HepG2 (cell line): ENCODE measurements around the gene PYGB. TPM values are rescaled to one million over a fixed set of nuclear protein-coding genes. Genes with fewer than 3 reads are reported as not detected.

Experiments used
- ATAC-seq: fragments of 200-7000 bp; cut with Tn5 transposase; 3 replicates; pipeline ENCODE4 v1.9.1; 2020; ENCODE audit warnings: mild to moderate bottlenecking, moderate library complexity
- BruUV-seq: library from RNA; stranded (reverse); fragments of 400-500 nt; replicated peaks from 2 replicates; lab custom pipeline; 2021; lab: Mats Ljungman, UMichigan
- CTCF ChIA-PET: fragments of 300-600 bp; formaldehyde crosslinking; extraction: SDS; loops from one replicate; lab custom pipeline; 2021; ENCODE audit warnings: low total read pairs, inconsistent platforms, low intra/inter-chr PET ratio; lab: Yijun Ruan, JAX
- POLR2A ChIA-PET: fragments of 350-600 bp; sonication (Branson Sonifier 250); formaldehyde crosslinking; loops from one replicate; lab custom pipeline; 2020; ENCODE audit warnings: antibody characterized with exemption, inconsistent platforms; lab: Yijun Ruan, JAX
- DNase-seq: peaks from one replicate; pipeline ENCODE4 v3.0.0-alpha.2; 2015; ENCODE audit warnings: low spot score
- FAIRE-seq: peaks from 3 replicates; lab custom pipeline; 2011; peaks lifted over from hg19 to GRCh38; lab: Jason Lieb, UNC
- H2AFZ ChIP-seq: one replicate; pipeline ENCODE4 v1.6.1; 2011; ENCODE audit warnings: low read length, inconsistent platforms
- H3K27ac ChIP-seq: fragments of 300-600 bp; 3 replicates; pipeline ENCODE4 v1.8.0; 2011; ENCODE audit warnings: mixed run types, mild to moderate bottlenecking, mixed read lengths, low read length, inconsistent platforms; ENCODE audit not compliant: insufficient read depth; ENCODE audit errors: extremely low read length
- H3K27me3 ChIP-seq, 2 experiments: fragments of 200-600 bp in 1 of 2; 2 replicates in 1 of 2; 3 replicates in 1 of 2; pipeline versions ENCODE4 v1.6.0 to v1.8.0; 2011; ENCODE audit warnings: low read length in 2 of 2, mild to moderate bottlenecking in 2 of 2, moderate library complexity in 2 of 2, inconsistent platforms in 1 of 2; ENCODE audit not compliant: insufficient read depth in 2 of 2, control insufficient read depth in 1 of 2
- H3K36me3 ChIP-seq, 2 experiments: fragments of 200-600 bp in 1 of 2; replicated peaks in 1 of 2; 2 replicates in 1 of 2; 3 replicates in 1 of 2; pipeline versions ENCODE4 v1.5.1 to v1.8.0; 2011; ENCODE audit warnings: low read length in 2 of 2, inconsistent platforms in 1 of 2; ENCODE audit not compliant: insufficient read depth in 2 of 2, control insufficient read depth in 1 of 2
- H3K4me1 ChIP-seq: 2 replicates; pipeline ENCODE4 v1.5.1; 2012; ENCODE audit warnings: low read length, inconsistent platforms; ENCODE audit not compliant: insufficient read depth
- H3K4me2 ChIP-seq: 2 replicates; pipeline ENCODE4 v1.6.0; 2011; ENCODE audit warnings: low read depth, low read length, inconsistent platforms
- H3K4me3 ChIP-seq, 3 experiments: fragments of 200-600 bp in 1 of 3; sonication (generic), shearing (Covaris generic) in 1 of 3; replicated peaks in 1 of 3; 2 replicates each; pipeline ENCODE4 v1.5.1; 2011 to 2016; ENCODE audit warnings: low read length in 3 of 3, inconsistent platforms in 2 of 3, low read depth in 2 of 3, mild to moderate bottlenecking in 2 of 3, control low read depth in 1 of 3, mixed read lengths in 1 of 3; ENCODE audit not compliant: insufficient read depth in 1 of 3
- H3K79me2 ChIP-seq: one replicate; pipeline ENCODE4 v1.6.1; 2011; ENCODE audit warnings: low read length, inconsistent platforms; ENCODE audit not compliant: insufficient read depth
- H3K9ac ChIP-seq: 2 replicates; pipeline ENCODE4 v1.6.0; 2011; ENCODE audit warnings: mild to moderate bottlenecking, low read depth, low read length, inconsistent platforms; ENCODE audit not compliant: insufficient read depth
- H3K9me3 ChIP-seq: 2 replicates; pipeline ENCODE4 v1.5.1; 2012; ENCODE audit warnings: mild to moderate bottlenecking, low read length
- H4K20me1 ChIP-seq: 2 replicates; pipeline ENCODE4 v1.6.0; 2011; ENCODE audit warnings: inconsistent platforms, mild to moderate bottlenecking, low read length, moderate library complexity; ENCODE audit not compliant: insufficient read depth
- AKAP8 ChIP-seq: sonication (generic); formaldehyde crosslinking; IDR thresholded peaks from 2 replicates; pipeline ENCODE4 v1.5.1; 2020; ENCODE audit warnings: mild to moderate bottlenecking, missing genetic modification reagents
- MTA1 ChIP-seq: sonication (generic); formaldehyde crosslinking; IDR thresholded peaks from 2 replicates; pipeline ENCODE4 v1.4.0; 2020; ENCODE audit warnings: missing genetic modification reagents, mild to moderate bottlenecking, borderline replicate concordance
- NFE2L2 ChIP-seq: fragments of 150-350 bp; IDR thresholded peaks from 2 replicates; pipeline ENCODE4 v1.6.1; 2014; ENCODE audit warnings: low read length
- RFXANK ChIP-seq: IDR thresholded peaks from 2 replicates; pipeline ENCODE4 v1.6.1; 2016
- SIX1 ChIP-seq: sonication (generic); formaldehyde crosslinking; IDR thresholded peaks from 2 replicates; pipeline ENCODE4 v1.4.0; 2020; ENCODE audit warnings: missing genetic modification reagents, borderline replicate concordance
- ZFY ChIP-seq: sonication (generic); formaldehyde crosslinking; IDR thresholded peaks from 2 replicates; pipeline ENCODE4 v1.4.0; 2020; ENCODE audit warnings: missing genetic modification reagents
- ZNF446 ChIP-seq: sonication (generic); formaldehyde crosslinking; IDR thresholded peaks from 2 replicates; pipeline ENCODE4 v1.5.0; 2020; ENCODE audit warnings: mild to moderate bottlenecking, missing genetic modification reagents
- WGBS: methylation state at CpG from one replicate; pipeline ENCODE4 v1.1.6; 2017; ENCODE audit warnings: low lambda C conversion rate; 5-methylcytosine and 5-hydroxymethylcytosine counted together
- in situ Hi-C: cut with HindIII; loops from 2 replicates; pipeline ENCODE4 v1.10.0; 2017; ENCODE audit warnings: low pct_unique_long_range_greater_than_20kb; ENCODE audit not compliant: extremely low pct_ligation_motif_present
- intact Hi-C: fragments of 100-400 bp; cut with micrococcal nuclease; formaldehyde crosslinking; loops from one replicate; pipeline ENCODE4 v1.10.0; 2022; ENCODE audit not compliant: unreplicated experiment
- polyA plus RNA-seq, 8 experiments: library from polyadenylated mRNA; depleted of rRNA in 3 of 8; stranded (reverse) in 7 of 8; unstranded in 1 of 8; fragments of >200 nt; fragmentation: Illumina TruSeq in 4 of 8; extraction: Trizol in 4 of 8; gene quantifications; 2 replicates each; pipeline versions ENCODE4 v1.2.1 to v1.2.3, GENCODE V29; 2011 to 2016; ENCODE audit warnings: low read depth in 4 of 8, missing spikeins in 1 of 8, mixed read lengths in 1 of 8; ENCODE audit not compliant: insufficient read depth in 1 of 8
- total RNA-seq, 5 experiments: library from RNA; depleted of rRNA; stranded (reverse); fragments of >200 nt; fragmentation: Illumina TruSeq; extraction: Trizol; gene quantifications; 2 replicates each; pipeline ENCODE4 v1.2.3, GENCODE V29; 2016; ENCODE audit warnings: low read depth in 1 of 5
- TF ChIP-seq, protein P1 (sequence below): sonication (generic); formaldehyde crosslinking; IDR thresholded peaks from 2 replicates; pipeline ENCODE4 v1.5.1; 2020; ENCODE audit warnings: mild to moderate bottlenecking, missing genetic modification reagents, moderate library complexity
- TF ChIP-seq, protein P2 (sequence below): sonication (generic); formaldehyde crosslinking; IDR thresholded peaks from 2 replicates; pipeline ENCODE4 v1.8.0; 2022; ENCODE audit warnings: mild to moderate bottlenecking, missing genetic modification reagents

The PYGB gene
- total and polyA plus RNA-seq, 2 of the 13 experiments (the other 11 are each of a cell fraction or from before 2014, with no cell fraction given), result 24.2 to 86.3 TPM

DNA sequence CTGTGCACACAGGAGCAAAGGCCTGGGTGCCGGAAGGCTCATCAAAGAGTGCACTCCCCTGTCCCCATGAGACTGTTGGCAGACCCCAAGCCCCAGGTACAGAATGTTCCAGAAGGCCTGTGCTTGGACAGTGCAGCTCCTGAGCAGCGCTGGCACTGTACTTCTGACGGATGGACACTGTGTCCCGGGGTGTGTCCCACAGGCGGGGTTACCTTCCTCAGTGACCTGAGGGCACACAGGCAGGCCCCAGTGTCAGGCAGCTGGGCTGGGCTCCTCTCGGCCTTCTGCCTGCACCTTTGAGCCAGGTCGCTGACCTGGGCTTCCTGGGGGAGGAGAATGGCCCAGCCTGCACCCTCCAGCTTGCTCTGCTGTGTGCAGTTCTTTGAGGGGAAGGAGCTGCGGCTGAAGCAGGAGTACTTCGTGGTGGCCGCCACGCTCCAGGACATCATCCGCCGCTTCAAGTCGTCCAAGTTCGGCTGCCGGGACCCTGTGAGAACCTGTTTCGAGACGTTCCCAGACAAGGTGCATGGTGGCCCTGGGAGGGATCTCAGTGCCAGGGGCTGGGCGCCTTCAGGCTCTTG lies 30.1 kb downstream of the PYGB start:
- Histone ChIP-seq H3K27me3 (no peaks in the 10 kb centered on the region), H3K4me1 (no peaks in the 10 kb centered on the region), H3K4me2 (no peak overlapping the region), H3K27ac (no peak overlapping the region), H4K20me1 (no peaks in the 10 kb centered on the region), H3K36me3 (peaks cover 62 to 87% of the 10 kb centered on the region in 2 experiments; a peak in 4 of 5 replicates), H3K9me3 (no peaks in the 10 kb centered on the region), H2AFZ (no peak overlapping the region), H3K79me2 (no peaks in the 10 kb centered on the region), H3K4me3 (no peak overlapping the region), H3K9ac (no peak overlapping the region)
- ChIA-PET POLR2A (no interaction called here), CTCF (no interaction called here)
- TF ChIP-seq SIX1 (CRISPR knock-in tag), result no peak
- TF ChIP-seq, protein P1, sequence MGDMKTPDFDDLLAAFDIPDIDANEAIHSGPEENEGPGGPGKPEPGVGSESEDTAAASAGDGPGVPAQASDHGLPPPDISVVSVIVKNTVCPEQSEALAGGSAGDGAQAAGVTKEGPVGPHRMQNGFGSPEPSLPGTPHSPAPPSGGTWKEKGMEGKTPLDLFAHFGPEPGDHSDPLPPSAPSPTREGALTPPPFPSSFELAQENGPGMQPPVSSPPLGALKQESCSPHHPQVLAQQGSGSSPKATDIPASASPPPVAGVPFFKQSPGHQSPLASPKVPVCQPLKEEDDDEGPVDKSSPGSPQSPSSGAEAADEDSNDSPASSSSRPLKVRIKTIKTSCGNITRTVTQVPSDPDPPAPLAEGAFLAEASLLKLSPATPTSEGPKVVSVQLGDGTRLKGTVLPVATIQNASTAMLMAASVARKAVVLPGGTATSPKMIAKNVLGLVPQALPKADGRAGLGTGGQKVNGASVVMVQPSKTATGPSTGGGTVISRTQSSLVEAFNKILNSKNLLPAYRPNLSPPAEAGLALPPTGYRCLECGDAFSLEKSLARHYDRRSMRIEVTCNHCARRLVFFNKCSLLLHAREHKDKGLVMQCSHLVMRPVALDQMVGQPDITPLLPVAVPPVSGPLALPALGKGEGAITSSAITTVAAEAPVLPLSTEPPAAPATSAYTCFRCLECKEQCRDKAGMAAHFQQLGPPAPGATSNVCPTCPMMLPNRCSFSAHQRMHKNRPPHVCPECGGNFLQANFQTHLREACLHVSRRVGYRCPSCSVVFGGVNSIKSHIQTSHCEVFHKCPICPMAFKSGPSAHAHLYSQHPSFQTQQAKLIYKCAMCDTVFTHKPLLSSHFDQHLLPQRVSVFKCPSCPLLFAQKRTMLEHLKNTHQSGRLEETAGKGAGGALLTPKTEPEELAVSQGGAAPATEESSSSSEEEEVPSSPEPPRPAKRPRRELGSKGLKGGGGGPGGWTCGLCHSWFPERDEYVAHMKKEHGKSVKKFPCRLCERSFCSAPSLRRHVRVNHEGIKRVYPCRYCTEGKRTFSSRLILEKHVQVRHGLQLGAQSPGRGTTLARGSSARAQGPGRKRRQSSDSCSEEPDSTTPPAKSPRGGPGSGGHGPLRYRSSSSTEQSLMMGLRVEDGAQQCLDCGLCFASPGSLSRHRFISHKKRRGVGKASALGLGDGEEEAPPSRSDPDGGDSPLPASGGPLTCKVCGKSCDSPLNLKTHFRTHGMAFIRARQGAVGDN (CRISPR knock-in tag), result peak; percentile 14; the same call in 1 of the 2 replicates
- TF ChIP-seq ZFY (CRISPR knock-in tag), result 0 out of 2 replicates have a peak, but pooled peaks have one; percentile 16
- TF ChIP-seq, protein P2, sequence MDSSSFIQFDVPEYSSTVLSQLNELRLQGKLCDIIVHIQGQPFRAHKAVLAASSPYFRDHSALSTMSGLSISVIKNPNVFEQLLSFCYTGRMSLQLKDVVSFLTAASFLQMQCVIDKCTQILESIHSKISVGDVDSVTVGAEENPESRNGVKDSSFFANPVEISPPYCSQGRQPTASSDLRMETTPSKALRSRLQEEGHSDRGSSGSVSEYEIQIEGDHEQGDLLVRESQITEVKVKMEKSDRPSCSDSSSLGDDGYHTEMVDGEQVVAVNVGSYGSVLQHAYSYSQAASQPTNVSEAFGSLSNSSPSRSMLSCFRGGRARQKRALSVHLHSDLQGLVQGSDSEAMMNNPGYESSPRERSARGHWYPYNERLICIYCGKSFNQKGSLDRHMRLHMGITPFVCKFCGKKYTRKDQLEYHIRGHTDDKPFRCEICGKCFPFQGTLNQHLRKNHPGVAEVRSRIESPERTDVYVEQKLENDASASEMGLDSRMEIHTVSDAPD, result no peak
- no peak for TF ChIP-seq RFXANK (CRISPR knock-in tag)
- TF ChIP-seq ZNF446, result no peak
- no peak for TF ChIP-seq AKAP8 (CRISPR knock-in tag)
- 0 out of 2 replicates have a peak, but pooled peaks have one; percentile 30 for TF ChIP-seq MTA1 (CRISPR knock-in tag)
- no peak for TF ChIP-seq NFE2L2
- ATAC-seq (no peak), FAIRE-seq (no peak), DNase-seq (no peak)
- WGBS, result 96% methylated on average over 14 of the region's 19 CpGs
- intact Hi-C loops, result no loop called here
- BruUV-seq, result no TSS peak
- in situ Hi-C loops, result no loop called here
